Neural cell (in vitro differentiated cells): ENCODE data around the gene KRT82.

ENCODE experiments used
- TF ChIP-seq, protein P1 (sequence below): fragments of 450-650 bp; IDR thresholded peaks from 2 replicates; pipeline ENCODE4 v1.5.1; 2014; ENCODE audit warnings: antibody characterized with exemption, mild to moderate bottlenecking, moderate library complexity; ENCODE audit not compliant: poor library complexity, severe bottlenecking
- TF ChIP-seq, protein P2 (sequence below): IDR thresholded peaks from 2 replicates; pipeline ENCODE4 v1.6.1; 2012; ENCODE audit warnings: borderline replicate concordance

DNA sequence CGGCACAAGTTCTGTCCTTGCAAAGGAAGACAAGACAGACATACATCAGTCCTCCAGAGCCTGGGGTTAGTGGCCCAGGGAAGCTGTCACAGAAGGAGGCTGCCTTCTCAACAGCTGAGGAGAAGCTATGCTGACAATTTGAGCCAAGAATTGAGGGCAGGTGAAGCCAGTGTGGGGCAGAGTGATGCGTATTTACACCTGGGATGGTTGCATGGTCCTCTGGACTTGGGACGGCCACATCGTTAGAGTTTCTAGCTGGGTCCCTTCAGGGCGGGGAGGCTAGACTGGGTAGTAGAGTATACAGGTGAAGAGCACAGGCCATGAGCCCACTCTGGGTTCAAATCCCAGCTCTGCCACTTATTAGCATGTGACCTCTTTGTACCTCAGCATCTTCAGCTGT, 55.3 kb downstream of the KRT82 start:
- TF ChIP-seq, protein P1, sequence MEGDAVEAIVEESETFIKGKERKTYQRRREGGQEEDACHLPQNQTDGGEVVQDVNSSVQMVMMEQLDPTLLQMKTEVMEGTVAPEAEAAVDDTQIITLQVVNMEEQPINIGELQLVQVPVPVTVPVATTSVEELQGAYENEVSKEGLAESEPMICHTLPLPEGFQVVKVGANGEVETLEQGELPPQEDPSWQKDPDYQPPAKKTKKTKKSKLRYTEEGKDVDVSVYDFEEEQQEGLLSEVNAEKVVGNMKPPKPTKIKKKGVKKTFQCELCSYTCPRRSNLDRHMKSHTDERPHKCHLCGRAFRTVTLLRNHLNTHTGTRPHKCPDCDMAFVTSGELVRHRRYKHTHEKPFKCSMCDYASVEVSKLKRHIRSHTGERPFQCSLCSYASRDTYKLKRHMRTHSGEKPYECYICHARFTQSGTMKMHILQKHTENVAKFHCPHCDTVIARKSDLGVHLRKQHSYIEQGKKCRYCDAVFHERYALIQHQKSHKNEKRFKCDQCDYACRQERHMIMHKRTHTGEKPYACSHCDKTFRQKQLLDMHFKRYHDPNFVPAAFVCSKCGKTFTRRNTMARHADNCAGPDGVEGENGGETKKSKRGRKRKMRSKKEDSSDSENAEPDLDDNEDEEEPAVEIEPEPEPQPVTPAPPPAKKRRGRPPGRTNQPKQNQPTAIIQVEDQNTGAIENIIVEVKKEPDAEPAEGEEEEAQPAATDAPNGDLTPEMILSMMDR: no peak
- TF ChIP-seq, protein P2, sequence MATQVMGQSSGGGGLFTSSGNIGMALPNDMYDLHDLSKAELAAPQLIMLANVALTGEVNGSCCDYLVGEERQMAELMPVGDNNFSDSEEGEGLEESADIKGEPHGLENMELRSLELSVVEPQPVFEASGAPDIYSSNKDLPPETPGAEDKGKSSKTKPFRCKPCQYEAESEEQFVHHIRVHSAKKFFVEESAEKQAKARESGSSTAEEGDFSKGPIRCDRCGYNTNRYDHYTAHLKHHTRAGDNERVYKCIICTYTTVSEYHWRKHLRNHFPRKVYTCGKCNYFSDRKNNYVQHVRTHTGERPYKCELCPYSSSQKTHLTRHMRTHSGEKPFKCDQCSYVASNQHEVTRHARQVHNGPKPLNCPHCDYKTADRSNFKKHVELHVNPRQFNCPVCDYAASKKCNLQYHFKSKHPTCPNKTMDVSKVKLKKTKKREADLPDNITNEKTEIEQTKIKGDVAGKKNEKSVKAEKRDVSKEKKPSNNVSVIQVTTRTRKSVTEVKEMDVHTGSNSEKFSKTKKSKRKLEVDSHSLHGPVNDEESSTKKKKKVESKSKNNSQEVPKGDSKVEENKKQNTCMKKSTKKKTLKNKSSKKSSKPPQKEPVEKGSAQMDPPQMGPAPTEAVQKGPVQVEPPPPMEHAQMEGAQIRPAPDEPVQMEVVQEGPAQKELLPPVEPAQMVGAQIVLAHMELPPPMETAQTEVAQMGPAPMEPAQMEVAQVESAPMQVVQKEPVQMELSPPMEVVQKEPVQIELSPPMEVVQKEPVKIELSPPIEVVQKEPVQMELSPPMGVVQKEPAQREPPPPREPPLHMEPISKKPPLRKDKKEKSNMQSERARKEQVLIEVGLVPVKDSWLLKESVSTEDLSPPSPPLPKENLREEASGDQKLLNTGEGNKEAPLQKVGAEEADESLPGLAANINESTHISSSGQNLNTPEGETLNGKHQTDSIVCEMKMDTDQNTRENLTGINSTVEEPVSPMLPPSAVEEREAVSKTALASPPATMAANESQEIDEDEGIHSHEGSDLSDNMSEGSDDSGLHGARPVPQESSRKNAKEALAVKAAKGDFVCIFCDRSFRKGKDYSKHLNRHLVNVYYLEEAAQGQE: no peak
